HepG2 (cell line): ENCODE results near the gene TOPBP1. TPM values are rescaled to one million over a fixed set of nuclear protein-coding genes. Genes with fewer than 3 reads are reported as not detected.

Experiments used
- ATF7-NPFF ChIP-seq: sonication (generic); formaldehyde crosslinking; IDR thresholded peaks from 2 replicates; pipeline ENCODE4 v1.8.1; 2023; ENCODE audit warnings: mild to moderate bottlenecking, low read depth, missing genetic modification reagents, moderate library complexity
- CBFB ChIP-seq: sonication (generic); formaldehyde crosslinking; IDR thresholded peaks from 2 replicates; pipeline ENCODE4 v1.4.0; 2020; ENCODE audit warnings: missing genetic modification reagents
- HMG20B ChIP-seq: conservative IDR thresholded peaks from 2 replicates; pipeline ENCODE4 v1.6.1; 2016; ENCODE audit warnings: missing genetic modification reagents, missing compliant biosample characterization
- NCOR1 ChIP-seq: fragments of 200-600 bp; sonication (generic); IDR thresholded peaks from 2 replicates; pipeline ENCODE4 v1.7.0; 2017; ENCODE audit warnings: antibody characterized with exemption, low read length, borderline replicate concordance
- PCBP1 ChIP-seq: fragments of 200-400 bp; formaldehyde crosslinking; IDR thresholded peaks from 2 replicates; pipeline ENCODE4 v1.6.1; 2017; ENCODE audit warnings: mild to moderate bottlenecking, low read depth, low read length, borderline replicate concordance
- RBFOX2 ChIP-seq: fragments of 200-400 bp; formaldehyde crosslinking; IDR thresholded peaks from 2 replicates; pipeline ENCODE4 v1.6.1; 2017; ENCODE audit warnings: low read depth, mild to moderate bottlenecking, low read length
- SP140L ChIP-seq: sonication (generic); formaldehyde crosslinking; IDR thresholded peaks from 2 replicates; pipeline ENCODE4 v1.4.0; 2020; ENCODE audit warnings: missing genetic modification reagents, borderline replicate concordance
- ZNF44 ChIP-seq: sonication (generic); formaldehyde crosslinking; IDR thresholded peaks from 2 replicates; pipeline ENCODE4 v1.5.1; 2020; ENCODE audit warnings: mild to moderate bottlenecking, missing genetic modification reagents
- ZNF577 ChIP-seq: sonication (generic); formaldehyde crosslinking; IDR thresholded peaks from 2 replicates; pipeline ENCODE4 v1.4.0; 2020; ENCODE audit warnings: mild to moderate bottlenecking, low read depth, missing genetic modification reagents, borderline replicate concordance
- ZNF619 ChIP-seq: sonication (generic); formaldehyde crosslinking; IDR thresholded peaks from 2 replicates; pipeline ENCODE4 v1.4.0; 2020; ENCODE audit warnings: mild to moderate bottlenecking, missing genetic modification reagents
- ZNF737 ChIP-seq: sonication (generic); formaldehyde crosslinking; IDR thresholded peaks from 2 replicates; pipeline ENCODE4 v1.5.0; 2020; ENCODE audit warnings: missing genetic modification reagents, mild to moderate bottlenecking, borderline replicate concordance
- ZNF775 ChIP-seq: sonication (generic); formaldehyde crosslinking; IDR thresholded peaks from 2 replicates; pipeline ENCODE4 v1.4.0; 2020; ENCODE audit warnings: missing genetic modification reagents, mild to moderate bottlenecking, moderate library complexity, borderline replicate concordance
- ZNF782 ChIP-seq: sonication (generic); formaldehyde crosslinking; IDR thresholded peaks from 2 replicates; pipeline ENCODE4 v1.4.0; 2020; ENCODE audit warnings: missing genetic modification reagents, mild to moderate bottlenecking, borderline replicate concordance
- polyA plus RNA-seq, 8 experiments: library from polyadenylated mRNA; depleted of rRNA in 3 of 8; stranded (reverse) in 7 of 8; unstranded in 1 of 8; fragments of >200 nt; fragmentation: Illumina TruSeq in 4 of 8; extraction: Trizol in 4 of 8; gene quantifications; 2 replicates each; pipeline versions ENCODE4 v1.2.1 to v1.2.3, GENCODE V29; 2011 to 2016; ENCODE audit warnings: low read depth in 4 of 8, missing spikeins in 1 of 8, mixed read lengths in 1 of 8; ENCODE audit not compliant: insufficient read depth in 1 of 8
- total RNA-seq, 5 experiments: library from RNA; depleted of rRNA; stranded (reverse); fragments of >200 nt; fragmentation: Illumina TruSeq; extraction: Trizol; gene quantifications; 2 replicates each; pipeline ENCODE4 v1.2.3, GENCODE V29; 2016; ENCODE audit warnings: low read depth in 1 of 5
- TF ChIP-seq, protein P1 (sequence below): sonication (generic); formaldehyde crosslinking; IDR thresholded peaks from 2 replicates; pipeline ENCODE4 v1.4.0; 2020; ENCODE audit warnings: missing genetic modification reagents, borderline replicate concordance
- TF ChIP-seq, protein P2 (sequence below): sonication (generic); formaldehyde crosslinking; IDR thresholded peaks from 2 replicates; pipeline ENCODE4 v1.5.0; 2020; ENCODE audit warnings: mild to moderate bottlenecking, missing genetic modification reagents, moderate library complexity
- TF ChIP-seq, protein P3 (sequence below): sonication (generic); formaldehyde crosslinking; IDR thresholded peaks from 2 replicates; pipeline ENCODE4 v1.5.0; 2020; ENCODE audit warnings: mild to moderate bottlenecking, missing genetic modification reagents, borderline replicate concordance
- TF ChIP-seq, protein P4 (sequence below): sonication (generic); formaldehyde crosslinking; IDR thresholded peaks from 2 replicates; pipeline ENCODE4 v1.8.0; 2022; ENCODE audit warnings: mild to moderate bottlenecking, missing genetic modification reagents, moderate library complexity
- TF ChIP-seq, protein P5 (sequence below): sonication (generic); formaldehyde crosslinking; conservative IDR thresholded peaks from 2 replicates; pipeline ENCODE4 v1.8.1; 2023; ENCODE audit warnings: missing genetic modification reagents

TOPBP1 gene
- total and polyA plus RNA-seq, 2 of the 13 experiments (the other 11 are each of a cell fraction or from before 2014, with no cell fraction given) = 24.3 to 42.9 TPM

DNA sequence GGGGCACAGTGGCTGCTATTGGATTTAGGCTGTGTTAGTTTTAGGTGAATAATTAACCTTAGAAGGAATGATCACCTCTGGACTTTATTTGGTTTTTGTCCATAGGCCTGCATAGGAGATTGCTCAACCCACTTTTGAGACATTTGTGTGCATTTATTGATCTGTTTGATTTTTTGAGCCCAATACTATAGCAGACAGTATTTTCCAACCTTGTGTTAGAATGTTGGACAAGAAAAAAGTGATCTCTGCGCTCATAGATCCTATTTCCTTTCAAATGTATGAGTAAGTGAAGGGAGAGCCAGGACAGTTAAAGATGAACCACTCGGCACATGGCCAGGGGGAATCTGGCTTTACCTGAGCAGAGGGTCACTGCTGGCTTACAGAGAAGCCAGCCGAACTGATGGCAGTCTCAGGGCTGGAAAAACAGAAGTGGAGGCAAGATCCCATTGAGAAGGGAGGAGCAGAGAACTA is 8.8 kb upstream of the TOPBP1 start (continued):
- TF ChIP-seq, protein P1, sequence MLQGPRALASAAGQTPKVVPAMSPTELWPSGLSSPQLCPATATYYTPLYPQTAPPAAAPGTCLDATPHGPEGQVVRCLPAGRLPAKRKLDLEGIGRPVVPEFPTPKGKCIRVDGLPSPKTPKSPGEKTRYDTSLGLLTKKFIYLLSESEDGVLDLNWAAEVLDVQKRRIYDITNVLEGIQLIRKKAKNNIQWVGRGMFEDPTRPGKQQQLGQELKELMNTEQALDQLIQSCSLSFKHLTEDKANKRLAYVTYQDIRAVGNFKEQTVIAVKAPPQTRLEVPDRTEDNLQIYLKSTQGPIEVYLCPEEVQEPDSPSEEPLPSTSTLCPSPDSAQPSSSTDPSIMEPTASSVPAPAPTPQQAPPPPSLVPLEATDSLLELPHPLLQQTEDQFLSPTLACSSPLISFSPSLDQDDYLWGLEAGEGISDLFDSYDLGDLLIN (CRISPR knock-in tag) = no peak
- TF ChIP-seq RBFOX2 = no peak
- TF ChIP-seq ATF7-NPFF (CRISPR knock-in tag) = no peak
- TF ChIP-seq ZNF619 = no peak
- TF ChIP-seq ZNF775 (CRISPR knock-in tag) = peak; percentile 78; the same call in 1 of the 2 replicates
- no peak for TF ChIP-seq SP140L (CRISPR knock-in tag)
- TF ChIP-seq CBFB (CRISPR knock-in tag) = peak; percentile 61; the same call in 1 of the 2 replicates
- TF ChIP-seq, protein P2, sequence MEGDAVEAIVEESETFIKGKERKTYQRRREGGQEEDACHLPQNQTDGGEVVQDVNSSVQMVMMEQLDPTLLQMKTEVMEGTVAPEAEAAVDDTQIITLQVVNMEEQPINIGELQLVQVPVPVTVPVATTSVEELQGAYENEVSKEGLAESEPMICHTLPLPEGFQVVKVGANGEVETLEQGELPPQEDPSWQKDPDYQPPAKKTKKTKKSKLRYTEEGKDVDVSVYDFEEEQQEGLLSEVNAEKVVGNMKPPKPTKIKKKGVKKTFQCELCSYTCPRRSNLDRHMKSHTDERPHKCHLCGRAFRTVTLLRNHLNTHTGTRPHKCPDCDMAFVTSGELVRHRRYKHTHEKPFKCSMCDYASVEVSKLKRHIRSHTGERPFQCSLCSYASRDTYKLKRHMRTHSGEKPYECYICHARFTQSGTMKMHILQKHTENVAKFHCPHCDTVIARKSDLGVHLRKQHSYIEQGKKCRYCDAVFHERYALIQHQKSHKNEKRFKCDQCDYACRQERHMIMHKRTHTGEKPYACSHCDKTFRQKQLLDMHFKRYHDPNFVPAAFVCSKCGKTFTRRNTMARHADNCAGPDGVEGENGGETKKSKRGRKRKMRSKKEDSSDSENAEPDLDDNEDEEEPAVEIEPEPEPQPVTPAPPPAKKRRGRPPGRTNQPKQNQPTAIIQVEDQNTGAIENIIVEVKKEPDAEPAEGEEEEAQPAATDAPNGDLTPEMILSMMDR (CRISPR knock-in tag) = 0 out of 2 replicates have a peak, but pooled peaks have one; percentile 15
- TF ChIP-seq, protein P3, sequence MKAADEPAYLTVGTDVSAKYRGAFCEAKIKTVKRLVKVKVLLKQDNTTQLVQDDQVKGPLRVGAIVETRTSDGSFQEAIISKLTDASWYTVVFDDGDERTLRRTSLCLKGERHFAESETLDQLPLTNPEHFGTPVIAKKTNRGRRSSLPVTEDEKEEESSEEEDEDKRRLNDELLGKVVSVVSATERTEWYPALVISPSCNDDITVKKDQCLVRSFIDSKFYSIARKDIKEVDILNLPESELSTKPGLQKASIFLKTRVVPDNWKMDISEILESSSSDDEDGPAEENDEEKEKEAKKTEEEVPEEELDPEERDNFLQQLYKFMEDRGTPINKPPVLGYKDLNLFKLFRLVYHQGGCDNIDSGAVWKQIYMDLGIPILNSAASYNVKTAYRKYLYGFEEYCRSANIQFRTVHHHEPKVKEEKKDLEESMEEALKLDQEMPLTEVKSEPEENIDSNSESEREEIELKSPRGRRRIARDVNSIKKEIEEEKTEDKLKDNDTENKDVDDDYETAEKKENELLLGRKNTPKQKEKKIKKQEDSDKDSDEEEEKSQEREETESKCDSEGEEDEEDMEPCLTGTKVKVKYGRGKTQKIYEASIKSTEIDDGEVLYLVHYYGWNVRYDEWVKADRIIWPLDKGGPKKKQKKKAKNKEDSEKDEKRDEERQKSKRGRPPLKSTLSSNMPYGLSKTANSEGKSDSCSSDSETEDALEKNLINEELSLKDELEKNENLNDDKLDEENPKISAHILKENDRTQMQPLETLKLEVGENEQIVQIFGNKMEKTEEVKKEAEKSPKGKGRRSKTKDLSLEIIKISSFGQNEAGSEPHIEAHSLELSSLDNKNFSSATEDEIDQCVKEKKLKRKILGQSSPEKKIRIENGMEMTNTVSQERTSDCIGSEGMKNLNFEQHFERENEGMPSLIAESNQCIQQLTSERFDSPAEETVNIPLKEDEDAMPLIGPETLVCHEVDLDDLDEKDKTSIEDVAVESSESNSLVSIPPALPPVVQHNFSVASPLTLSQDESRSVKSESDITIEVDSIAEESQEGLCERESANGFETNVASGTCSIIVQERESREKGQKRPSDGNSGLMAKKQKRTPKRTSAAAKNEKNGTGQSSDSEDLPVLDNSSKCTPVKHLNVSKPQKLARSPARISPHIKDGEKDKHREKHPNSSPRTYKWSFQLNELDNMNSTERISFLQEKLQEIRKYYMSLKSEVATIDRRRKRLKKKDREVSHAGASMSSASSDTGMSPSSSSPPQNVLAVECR (CRISPR knock-in tag) = peak; percentile 56; the same call in 1 of the 2 replicates
- peak; percentile 100 for TF ChIP-seq NCOR1
- TF ChIP-seq PCBP1 = no peak
- TF ChIP-seq, protein P4, sequence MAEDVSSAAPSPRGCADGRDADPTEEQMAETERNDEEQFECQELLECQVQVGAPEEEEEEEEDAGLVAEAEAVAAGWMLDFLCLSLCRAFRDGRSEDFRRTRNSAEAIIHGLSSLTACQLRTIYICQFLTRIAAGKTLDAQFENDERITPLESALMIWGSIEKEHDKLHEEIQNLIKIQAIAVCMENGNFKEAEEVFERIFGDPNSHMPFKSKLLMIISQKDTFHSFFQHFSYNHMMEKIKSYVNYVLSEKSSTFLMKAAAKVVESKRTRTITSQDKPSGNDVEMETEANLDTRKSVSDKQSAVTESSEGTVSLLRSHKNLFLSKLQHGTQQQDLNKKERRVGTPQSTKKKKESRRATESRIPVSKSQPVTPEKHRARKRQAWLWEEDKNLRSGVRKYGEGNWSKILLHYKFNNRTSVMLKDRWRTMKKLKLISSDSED (CRISPR knock-in tag) = no peak
- TF ChIP-seq ZNF577 (CRISPR knock-in tag) = no peak
- no peak for TF ChIP-seq ZNF737 (CRISPR knock-in tag)
- no peak for TF ChIP-seq ZNF782 (CRISPR knock-in tag)
- TF ChIP-seq, protein P5, sequence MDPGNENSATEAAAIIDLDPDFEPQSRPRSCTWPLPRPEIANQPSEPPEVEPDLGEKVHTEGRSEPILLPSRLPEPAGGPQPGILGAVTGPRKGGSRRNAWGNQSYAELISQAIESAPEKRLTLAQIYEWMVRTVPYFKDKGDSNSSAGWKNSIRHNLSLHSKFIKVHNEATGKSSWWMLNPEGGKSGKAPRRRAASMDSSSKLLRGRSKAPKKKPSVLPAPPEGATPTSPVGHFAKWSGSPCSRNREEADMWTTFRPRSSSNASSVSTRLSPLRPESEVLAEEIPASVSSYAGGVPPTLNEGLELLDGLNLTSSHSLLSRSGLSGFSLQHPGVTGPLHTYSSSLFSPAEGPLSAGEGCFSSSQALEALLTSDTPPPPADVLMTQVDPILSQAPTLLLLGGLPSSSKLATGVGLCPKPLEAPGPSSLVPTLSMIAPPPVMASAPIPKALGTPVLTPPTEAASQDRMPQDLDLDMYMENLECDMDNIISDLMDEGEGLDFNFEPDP (CRISPR knock-in tag) = no peak
- no peak for TF ChIP-seq ZNF44
- TF ChIP-seq HMG20B (CRISPR knock-in tag) = no peak; the same call in 1 of the 2 replicates
